Liver (tissue), 9 donors: ENCODE results near the gene TPST2. TPM values are rescaled to one million over a fixed set of nuclear protein-coding genes. Genes with fewer than 3 reads are reported as not detected.

Experiments used
- DNase-seq: peaks from one replicate; pipeline ENCODE4 v3.0.0-alpha.2; 2017; ENCODE audit warnings: low spot score
- H3K27ac ChIP-seq, 2 donors: one replicate each; pipeline ENCODE4 v1.7.0; 2013; ENCODE audit warnings: inconsistent platforms in 2 of 2, low read length in 2 of 2, control low read depth in 1 of 2, low read depth in 1 of 2, mild to moderate bottlenecking in 1 of 2
- H3K27me3 ChIP-seq, 4 donors: one replicate each; pipeline versions ENCODE4 v1.6.1 to v1.7.0; 2013; ENCODE audit warnings: low read length in 3 of 4, inconsistent platforms in 1 of 4, mild to moderate bottlenecking in 1 of 4, moderate library complexity in 1 of 4; ENCODE audit not compliant: control insufficient read depth in 4 of 4, insufficient read depth in 4 of 4
- H3K36me3 ChIP-seq, 4 donors: one replicate each; pipeline versions ENCODE4 v1.6.1 to v1.7.0; 2013; ENCODE audit warnings: low read length in 3 of 4, mild to moderate bottlenecking in 3 of 4, low read depth in 1 of 4, moderate library complexity in 1 of 4; ENCODE audit not compliant: control insufficient read depth in 4 of 4, insufficient read depth in 3 of 4
- H3K4me1 ChIP-seq, 4 donors: one replicate each; pipeline versions ENCODE4 v1.6.1 to v1.7.0; 2013; ENCODE audit warnings: low read length in 3 of 4, mild to moderate bottlenecking in 3 of 4, moderate library complexity in 1 of 4; ENCODE audit not compliant: control insufficient read depth in 4 of 4, insufficient read depth in 4 of 4
- H3K4me3 ChIP-seq, 3 donors: one replicate each; pipeline versions ENCODE4 v1.6.1 to v1.7.0; 2013; ENCODE audit warnings: low read length in 3 of 3, control low read depth in 1 of 3, low read depth in 1 of 3, mild to moderate bottlenecking in 1 of 3
- H3K9ac ChIP-seq, 2 donors: one replicate each; pipeline ENCODE4 v1.7.0; 2013; ENCODE audit warnings: low read length in 2 of 2, mild to moderate bottlenecking in 2 of 2, moderate library complexity in 2 of 2, control low read depth in 1 of 2, low read depth in 1 of 2
- H3K9me3 ChIP-seq, 4 donors: one replicate each; pipeline versions ENCODE4 v1.6.1 to v1.7.0; 2013; ENCODE audit warnings: low read length in 3 of 4; ENCODE audit not compliant: control insufficient read depth in 4 of 4
- CTCF ChIP-seq: fragments of 150-350 bp; IDR thresholded peaks from 2 replicates; pipeline ENCODE4 v1.5.1; 2017; ENCODE audit warnings: improper control_type of control experiment, low read depth, low read length; ENCODE audit not compliant: missing input control
- EGR1 ChIP-seq, 2 donors: IDR thresholded peaks; 2 replicates each; pipeline ENCODE4 v1.6.1; 2016 to 2018; ENCODE audit warnings: antibody characterized with exemption in 2 of 2, low read depth in 2 of 2
- GABPA ChIP-seq, 2 donors: IDR thresholded peaks in 1 of 2; conservative IDR thresholded peaks in 1 of 2; 2 replicates each; pipeline ENCODE4 v1.6.1; 2016; ENCODE audit warnings: antibody characterized with exemption in 2 of 2, mild to moderate bottlenecking in 1 of 2, moderate library complexity in 1 of 2
- HNF4A ChIP-seq, 2 donors: conservative IDR thresholded peaks; 2 replicates each; pipeline ENCODE4 v1.6.1; 2016; ENCODE audit warnings: antibody characterized with exemption in 2 of 2, mild to moderate bottlenecking in 2 of 2
- HNF4G ChIP-seq: IDR thresholded peaks from 2 replicates; pipeline ENCODE4 v1.6.1; 2016; ENCODE audit warnings: antibody characterized with exemption
- JUND ChIP-seq, 2 donors: IDR thresholded peaks; 2 replicates each; pipeline ENCODE4 v1.6.1; 2016; ENCODE audit warnings: antibody characterized with exemption in 2 of 2
- MAX ChIP-seq: IDR thresholded peaks from 2 replicates; pipeline ENCODE4 v1.6.1; 2016; ENCODE audit warnings: antibody characterized with exemption
- NR2F2 ChIP-seq: IDR thresholded peaks from 2 replicates; pipeline ENCODE4 v1.6.1; 2016; ENCODE audit warnings: antibody characterized with exemption
- RAD21 ChIP-seq, 2 donors: IDR thresholded peaks; 2 replicates each; pipeline ENCODE4 v1.6.1; 2016; ENCODE audit warnings: antibody characterized with exemption in 2 of 2, mild to moderate bottlenecking in 2 of 2
- REST ChIP-seq: IDR thresholded peaks from 2 replicates; pipeline ENCODE4 v1.6.1; 2016; ENCODE audit warnings: antibody characterized with exemption, mild to moderate bottlenecking
- RXRA ChIP-seq, 2 donors: IDR thresholded peaks; 2 replicates each; pipeline ENCODE4 v1.6.1; 2017 to 2018; ENCODE audit warnings: antibody characterized with exemption in 2 of 2, mild to moderate bottlenecking in 1 of 2
- SP1 ChIP-seq: IDR thresholded peaks from 2 replicates; pipeline ENCODE4 v1.6.1; 2018; ENCODE audit warnings: antibody characterized with exemption, mild to moderate bottlenecking
- TAF1 ChIP-seq: conservative IDR thresholded peaks from 2 replicates; pipeline ENCODE4 v1.6.1; 2016; ENCODE audit warnings: antibody characterized with exemption, mild to moderate bottlenecking
- YY1 ChIP-seq: IDR thresholded peaks from 2 replicates; pipeline ENCODE4 v1.6.1; 2016; ENCODE audit warnings: antibody characterized with exemption, mild to moderate bottlenecking
- ZBTB33 ChIP-seq: IDR thresholded peaks from 2 replicates; pipeline ENCODE4 v1.6.1; 2016; ENCODE audit warnings: antibody characterized with exemption
- WGBS: extraction: QIAGEN DNeasy Blood & Tissue Kit; methylation state at CpG from one replicate; pipeline ENCODE4 v1.1.7; 2013; 5-methylcytosine and 5-hydroxymethylcytosine counted together
- polyA plus RNA-seq, 2 donors: library from polyadenylated mRNA; stranded (reverse) in 1 of 2; unstranded in 1 of 2; fragments of 200-250 nt in 1 of 2; fragments of >200 nt in 1 of 2; fragmentation: Nextera tagmentation in 1 of 2; extraction: Ambion mirVana in 1 of 2; gene quantifications; one replicate each; pipeline versions ENCODE4 v1.2.1 to v1.2.3, GENCODE V29; 2013 to 2015
- total RNA-seq, 2 donors: library from RNA; depleted of rRNA; stranded (reverse); fragments of >200 nt; gene quantifications; one replicate each; pipeline ENCODE4 v1.2.3, GENCODE V29; 2014
- TF ChIP-seq, protein P1 (sequence below): IDR thresholded peaks from 2 replicates; pipeline ENCODE4 v1.6.1; 2016; ENCODE audit warnings: antibody characterized with exemption
- donor health status: healthy.
- donor health status: healthy.
- donor health status: healthy.
- donor health status: healthy.
- donor health status: healthy.

Gene TPST2
- total and polyA plus RNA-seq, 4 donors: 33.3 to 109 (median 69.7) TPM

DNA sequence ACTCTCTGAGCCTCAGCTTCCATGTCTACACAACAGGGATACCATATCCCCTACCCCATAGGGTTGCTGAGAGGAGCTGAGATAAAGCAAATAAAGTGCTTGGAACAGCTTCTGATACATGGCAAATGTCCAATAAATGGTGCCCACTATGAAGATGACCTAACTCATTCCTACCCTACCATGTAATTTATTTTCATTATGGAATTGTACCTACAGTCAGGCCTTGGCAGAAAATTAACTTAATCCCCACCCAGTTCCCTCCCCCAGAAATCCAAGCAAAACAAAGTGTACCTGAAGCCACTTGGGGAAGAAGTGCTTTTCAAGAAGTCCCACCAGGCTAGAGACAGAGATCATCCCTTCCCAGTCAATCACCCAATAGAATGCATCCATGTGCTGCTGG is 95.4 kb downstream of the TPST2 start:
- TF ChIP-seq JUND (IDR thresholded peaks at IDR 0.05) (no peak), NR2F2 (no peak), HNF4G (no peak), ZBTB33 (no peak), RAD21 (IDR thresholded peaks at IDR 0.05) (no peak), HNF4A (conservative IDR thresholded peaks at IDR 0.05) (no peak), TAF1 (no peak)
- no peaks in the 10 kb centered on the region for H3K4me1 ChIP-seq
- H3K27ac ChIP-seq: no peak overlapping the region

GRCh38 chr22:26492220-26492619 is 97.7 kb downstream of the TPST2 start:
- no peak for TF ChIP-seq GABPA (IDR thresholded peaks at IDR 0.05 in 1 of 2, conservative IDR thresholded peaks at IDR 0.05 in 1 of 2)
- no peak for TF ChIP-seq YY1
- TF ChIP-seq JUND (IDR thresholded peaks at IDR 0.05): no peak
- TF ChIP-seq SP1: no peak
- no peak for TF ChIP-seq REST
- TF ChIP-seq CTCF: no peak
- TF ChIP-seq, protein P1, sequence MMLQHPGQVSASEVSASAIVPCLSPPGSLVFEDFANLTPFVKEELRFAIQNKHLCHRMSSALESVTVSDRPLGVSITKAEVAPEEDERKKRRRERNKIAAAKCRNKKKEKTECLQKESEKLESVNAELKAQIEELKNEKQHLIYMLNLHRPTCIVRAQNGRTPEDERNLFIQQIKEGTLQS: no peak
- TF ChIP-seq HNF4A (conservative IDR thresholded peaks at IDR 0.05): no peak
- TF ChIP-seq RXRA (IDR thresholded peaks at IDR 0.05): no peak
- TF ChIP-seq MAX: no peak
- TF ChIP-seq EGR1 (IDR thresholded peaks at IDR 0.05; ENCODE audit: low read depth in 2 of 2): no peak
- no peak for TF ChIP-seq NR2F2
- TF ChIP-seq TAF1: no peak
- Histone ChIP-seq H3K27ac (no peak overlapping the region), H3K9ac (no peak overlapping the region), H3K4me3 (no peak overlapping the region), H3K27me3 (no peaks in the 10 kb centered on the region), H3K4me1 (no peaks in the 10 kb centered on the region), H3K36me3 (peaks cover 20 to 83% (median 78%) of the 10 kb centered on the region in 4 donors), H3K9me3 (no peaks in the 10 kb centered on the region)
- 94% methylated on average over 9 of the region's 9 CpGs for WGBS
- no peak for DNase-seq

More for the DNA sequence above, 95.4 kb downstream of the TPST2 start:
- H3K27me3 ChIP-seq: no peaks in the 10 kb centered on the region
- H3K4me3 ChIP-seq: no peak overlapping the region
- no peak overlapping the region for H3K9ac ChIP-seq
- DNase-seq: no peak
- no peaks in the 10 kb centered on the region for H3K9me3 ChIP-seq
- peaks cover 24 to 83% (median 76%) of the 10 kb centered on the region in 4 donors for H3K36me3 ChIP-seq
